Measurements from ENCODE around the gene RPS6KA5. TPM values are rescaled to one million over a fixed set of nuclear protein-coding genes. Genes with fewer than 3 reads are reported as not detected.
A peak's percentile ranks its signal among the peaks of the same experiment; 100 is the strongest.

The RPS6KA5 gene
- total RNA-seq, 1 experiment from 2014 or later: 24.2 TPM

DNA sequence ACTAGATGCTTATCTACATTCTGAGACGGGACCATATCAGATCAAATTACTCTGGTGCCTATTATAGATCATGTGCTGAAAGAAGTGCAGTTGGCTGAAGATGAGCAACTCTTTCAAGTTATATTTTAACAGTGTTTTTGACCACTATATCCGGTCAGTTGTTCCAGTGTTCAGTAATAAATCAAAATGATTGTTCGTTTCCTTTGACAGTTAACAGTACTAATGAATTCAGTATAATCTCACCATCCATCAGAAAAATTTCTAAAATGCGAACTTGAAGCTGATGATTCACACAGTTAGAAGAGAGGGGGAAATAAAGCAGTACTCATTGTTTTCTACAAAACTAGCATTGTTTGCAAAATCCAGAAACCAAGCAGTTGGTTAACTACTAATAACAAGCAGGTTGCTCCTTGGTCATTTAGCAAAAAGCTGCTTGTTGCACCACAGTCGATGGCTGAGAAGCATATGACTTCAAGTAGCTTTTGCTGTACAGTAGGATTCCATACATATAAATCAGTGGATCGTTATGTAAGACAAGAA is 2.3 kb downstream of the RPS6KA5 start:
- BruUV-seq (replicated peaks): TSS peak; percentile 27
- Histone ChIP-seq H2AFZ (ENCODE audit: low read depth, low read length, poor library complexity, severe bottlenecking) (no peak overlapping the region), H3K4me2 (ENCODE audit: low read length) (peak overlapping the region; percentile 83), H3K9me2 (ENCODE audit: insufficient read depth) (no peaks in the 10 kb centered on the region), H4K20me1 (ENCODE audit: insufficient read depth) (no peaks in the 10 kb centered on the region), H3K4me1 (ENCODE audit: control insufficient read depth in 1 of 2, insufficient read depth in 2 of 2, low read length in 2 of 2) (peaks cover 20 to 45% of the 10 kb centered on the region in 2 experiments), H3K79me2 (ENCODE audit: insufficient read depth, low read length) (peaks cover 60% of the 10 kb centered on the region), H3K36me3 (ENCODE audit: control insufficient read depth in 1 of 2, insufficient read depth in 2 of 2, low read length in 2 of 2) (no peaks in the 10 kb centered on the region), H3K27me3 (ENCODE audit: insufficient read depth, low read length) (no peaks in the 10 kb centered on the region), H3K4me3 (replicated peaks in 1 of 2; ENCODE audit: low read depth in 1 of 2, low read length in 2 of 2) (peak overlapping the region; percentile 80 to 84), H3K9ac (ENCODE audit: low read length) (peak overlapping the region; percentile 77; the same call in 1 of the 2 replicates), H3K9me3 (ENCODE audit: control insufficient read depth in 1 of 2, insufficient read depth in 1 of 2, low read depth in 1 of 2, low read length in 2 of 2) (no peaks in the 10 kb centered on the region), H3K27ac (ENCODE audit: low read depth, low read length) (peak overlapping the region; percentile 16; the same call in 1 of the 2 replicates)
- ChIA-PET CTCF (interaction anchor here (1.5 kb wide), 1 partner anchor 17 kb away, joined by 4 read pairs; no protein-coding TSS in a partner anchor), RAD21 (ENCODE audit: low non-redundant PET in 1 of 2, low total read pairs in 2 of 2, uncharacterized antibody in 2 of 2, unreplicated experiment in 2 of 2) (no interaction called here), POLR2A (no interaction called here)
- ATAC-seq: no peak
- DNase-seq (ENCODE audit: low read depth, low spot score): no peak
- intact Hi-C loops (cut with micrococcal nuclease): no loop called here
- TF ChIP-seq SRF (IDR thresholded peaks at IDR 0.05; ENCODE audit: low read depth): no peak
- no peak for TF ChIP-seq RAD21 (IDR thresholded peaks at IDR 0.05; ENCODE audit: low read depth)
- no peak for TF ChIP-seq JUND (IDR thresholded peaks at IDR 0.05)
- TF ChIP-seq TCF7L2 (IDR thresholded peaks at IDR 0.05; ENCODE audit: borderline replicate concordance, extremely low read depth, insufficient read depth, insufficient read length): no peak
- TF ChIP-seq CBX3 (IDR thresholded peaks at IDR 0.05; ENCODE audit: low read depth): no peak
- no peak for TF ChIP-seq EZH2 (IDR thresholded peaks at IDR 0.05)
- TF ChIP-seq, protein P1, sequence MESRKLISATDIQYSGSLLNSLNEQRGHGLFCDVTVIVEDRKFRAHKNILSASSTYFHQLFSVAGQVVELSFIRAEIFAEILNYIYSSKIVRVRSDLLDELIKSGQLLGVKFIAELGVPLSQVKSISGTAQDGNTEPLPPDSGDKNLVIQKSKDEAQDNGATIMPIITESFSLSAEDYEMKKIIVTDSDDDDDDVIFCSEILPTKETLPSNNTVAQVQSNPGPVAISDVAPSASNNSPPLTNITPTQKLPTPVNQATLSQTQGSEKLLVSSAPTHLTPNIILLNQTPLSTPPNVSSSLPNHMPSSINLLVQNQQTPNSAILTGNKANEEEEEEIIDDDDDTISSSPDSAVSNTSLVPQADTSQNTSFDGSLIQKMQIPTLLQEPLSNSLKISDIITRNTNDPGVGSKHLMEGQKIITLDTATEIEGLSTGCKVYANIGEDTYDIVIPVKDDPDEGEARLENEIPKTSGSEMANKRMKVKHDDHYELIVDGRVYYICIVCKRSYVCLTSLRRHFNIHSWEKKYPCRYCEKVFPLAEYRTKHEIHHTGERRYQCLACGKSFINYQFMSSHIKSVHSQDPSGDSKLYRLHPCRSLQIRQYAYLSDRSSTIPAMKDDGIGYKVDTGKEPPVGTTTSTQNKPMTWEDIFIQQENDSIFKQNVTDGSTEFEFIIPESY (IDR thresholded peaks at IDR 0.05; ENCODE audit: extremely low read depth, insufficient replicate concordance, low read length): no peak
- TF ChIP-seq YY1 (IDR thresholded peaks at IDR 0.05; ENCODE audit: extremely low read depth, insufficient replicate concordance, low read depth, low read length): no peak
- TF ChIP-seq ELF1 (IDR thresholded peaks at IDR 0.05; ENCODE audit: borderline replicate concordance, low read depth): no peak
- TF ChIP-seq EZH2phosphoT487 (IDR thresholded peaks at IDR 0.05; ENCODE audit: borderline replicate concordance): no peak
- TF ChIP-seq SP1 (IDR thresholded peaks at IDR 0.05; ENCODE audit: low read depth): no peak; the same call in 1 of the 2 replicates
- TF ChIP-seq ATF3 (IDR thresholded peaks at IDR 0.05): no peak
- no peak for TF ChIP-seq ZFX (IDR thresholded peaks at IDR 0.05)
- TF ChIP-seq, protein P2, sequence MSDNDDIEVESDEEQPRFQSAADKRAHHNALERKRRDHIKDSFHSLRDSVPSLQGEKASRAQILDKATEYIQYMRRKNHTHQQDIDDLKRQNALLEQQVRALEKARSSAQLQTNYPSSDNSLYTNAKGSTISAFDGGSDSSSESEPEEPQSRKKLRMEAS (IDR thresholded peaks at IDR 0.05): no peak
- TF ChIP-seq, protein P3, sequence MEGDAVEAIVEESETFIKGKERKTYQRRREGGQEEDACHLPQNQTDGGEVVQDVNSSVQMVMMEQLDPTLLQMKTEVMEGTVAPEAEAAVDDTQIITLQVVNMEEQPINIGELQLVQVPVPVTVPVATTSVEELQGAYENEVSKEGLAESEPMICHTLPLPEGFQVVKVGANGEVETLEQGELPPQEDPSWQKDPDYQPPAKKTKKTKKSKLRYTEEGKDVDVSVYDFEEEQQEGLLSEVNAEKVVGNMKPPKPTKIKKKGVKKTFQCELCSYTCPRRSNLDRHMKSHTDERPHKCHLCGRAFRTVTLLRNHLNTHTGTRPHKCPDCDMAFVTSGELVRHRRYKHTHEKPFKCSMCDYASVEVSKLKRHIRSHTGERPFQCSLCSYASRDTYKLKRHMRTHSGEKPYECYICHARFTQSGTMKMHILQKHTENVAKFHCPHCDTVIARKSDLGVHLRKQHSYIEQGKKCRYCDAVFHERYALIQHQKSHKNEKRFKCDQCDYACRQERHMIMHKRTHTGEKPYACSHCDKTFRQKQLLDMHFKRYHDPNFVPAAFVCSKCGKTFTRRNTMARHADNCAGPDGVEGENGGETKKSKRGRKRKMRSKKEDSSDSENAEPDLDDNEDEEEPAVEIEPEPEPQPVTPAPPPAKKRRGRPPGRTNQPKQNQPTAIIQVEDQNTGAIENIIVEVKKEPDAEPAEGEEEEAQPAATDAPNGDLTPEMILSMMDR (IDR thresholded peaks at IDR 0.05 in 2 of 3, conservative IDR thresholded peaks at IDR 0.05 in 1 of 3; ENCODE audit: borderline replicate concordance in 1 of 3, insufficient read depth in 1 of 3, low read depth in 2 of 3, low read length in 2 of 3): no peak
- TF ChIP-seq ZNF274 (IDR thresholded peaks at IDR 0.05; ENCODE audit: low read depth, low read length): no peak
- no peak; the same call in 1 of the 2 replicates for TF ChIP-seq POLR2AphosphoS5 (IDR thresholded peaks at IDR 0.05; ENCODE audit: low read depth, low read length)

Measured in HCT116 (cell line).